HG02938 (cell line): ENCODE results near the gene PTPN11.
A peak's percentile ranks its signal among the peaks of the same experiment; 100 is the strongest.
"Not testable (repeated sequence)": the region's sequence is repeated elsewhere in the genome, so short reads cannot be mapped to it uniquely, and the experiment has no call there.

Source experiments
- ATAC-seq: cut with Tn5 transposase; IDR thresholded peaks from one replicate; pipeline ENCODE4 v1.9.1; 2021; ENCODE audit warnings: mild to moderate bottlenecking, moderate library complexity; ENCODE audit not compliant: unreplicated experiment

The PTPN11 gene

DNA sequence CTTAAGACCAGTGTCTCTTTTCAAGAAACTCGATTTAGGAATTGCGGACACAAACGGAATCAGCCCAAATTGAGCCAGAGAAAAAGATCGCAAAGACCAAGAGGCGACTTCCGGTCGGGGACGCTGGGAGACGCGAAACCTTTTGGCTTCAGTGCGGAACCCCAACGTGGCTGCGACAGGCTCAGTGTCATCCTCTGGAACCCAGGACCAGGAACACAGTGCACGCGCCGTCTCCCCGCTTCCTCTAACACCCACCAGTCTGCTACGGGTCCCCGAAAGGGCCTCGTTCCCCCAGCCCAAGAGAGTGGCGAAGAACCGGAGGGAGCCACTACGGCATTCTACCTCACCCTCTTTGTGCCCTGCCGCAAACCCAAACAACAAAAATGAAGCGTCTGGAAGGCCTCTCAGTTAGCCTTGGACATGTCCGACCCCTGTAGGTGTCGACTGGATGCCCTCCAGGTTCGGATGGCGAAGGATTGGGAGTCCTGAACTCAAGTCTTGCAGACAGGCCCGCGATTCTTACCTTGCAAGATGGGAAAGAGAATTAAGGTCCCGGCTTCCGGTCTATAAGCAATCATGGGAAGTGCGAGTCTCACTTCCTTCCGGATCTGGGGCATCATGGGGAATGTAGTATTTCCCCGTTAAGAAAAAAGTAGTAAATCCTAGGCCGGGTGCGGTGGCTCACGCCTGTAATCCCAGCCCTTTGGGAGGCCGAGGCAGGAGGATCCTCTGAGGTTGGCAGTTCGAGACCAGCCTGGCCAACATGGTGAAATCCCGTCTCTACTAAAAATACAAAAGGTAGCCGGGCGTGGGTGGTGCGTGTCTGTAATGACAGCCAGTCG is 9.5 kb upstream of the PTPN11 start, which contains the start of gene RPL6:
Gene RPL6, minus strand, starts transcription at position 542 of the 842 bp plus-strand sequence. CDS start 949 bp downstream, outside the sequence.
- peak; percentile 66 for ATAC-seq

DNA sequence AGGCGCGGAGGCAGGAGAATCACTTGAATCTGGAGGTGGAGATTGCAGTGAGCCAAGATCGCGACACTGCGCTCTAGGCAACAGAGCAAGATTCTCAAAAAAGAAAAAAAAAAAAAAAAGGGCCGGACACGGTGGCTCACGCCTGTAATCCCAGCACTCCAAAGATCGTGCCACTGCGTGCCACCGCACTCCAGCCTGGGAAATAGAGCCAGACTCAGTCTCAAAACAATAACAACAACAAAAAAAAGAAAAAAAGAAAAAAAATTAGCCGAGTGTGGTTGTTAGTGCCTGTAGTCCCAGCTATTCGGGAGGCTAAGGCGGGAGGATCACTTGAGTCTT is 8.9 kb upstream of the PTPN11 start:
- ATAC-seq: no peak

DNA sequence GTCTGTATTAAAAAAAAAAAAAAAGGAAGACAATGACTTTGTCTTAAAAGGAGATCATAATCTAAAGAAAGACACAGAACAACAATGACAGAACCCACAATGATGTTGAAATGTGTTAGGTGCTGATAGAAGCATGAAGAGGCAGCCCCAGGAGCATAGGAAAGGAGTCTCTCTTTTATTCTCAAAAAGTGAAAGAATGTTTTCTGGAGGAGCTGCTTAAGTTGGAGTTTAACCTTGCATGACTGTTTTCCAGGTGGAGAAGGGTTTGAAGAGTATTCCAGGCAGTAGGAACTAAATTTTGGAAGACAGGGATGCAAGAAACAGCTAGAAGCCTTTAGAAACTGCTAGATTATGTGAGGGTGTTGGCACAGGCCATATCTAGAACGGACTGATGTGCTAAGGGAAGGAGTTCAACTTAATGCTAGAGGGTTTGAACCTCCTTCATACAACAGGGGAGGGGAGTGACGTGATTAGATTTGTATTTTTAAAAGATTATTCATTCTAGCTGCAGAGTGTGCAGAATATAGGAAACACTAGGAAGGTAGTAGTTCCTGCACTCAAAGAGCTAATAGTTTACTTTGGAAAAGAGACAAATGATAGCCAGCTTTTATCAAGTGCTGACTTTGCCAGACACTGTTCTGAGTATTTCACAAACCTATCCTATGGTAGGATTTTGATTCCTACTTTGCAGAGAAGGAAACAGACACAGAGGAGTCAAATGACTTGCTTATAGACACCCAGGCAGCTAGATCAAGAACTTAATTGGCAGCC is 4.7 kb upstream of the PTPN11 start:
- ATAC-seq: no peak

DNA sequence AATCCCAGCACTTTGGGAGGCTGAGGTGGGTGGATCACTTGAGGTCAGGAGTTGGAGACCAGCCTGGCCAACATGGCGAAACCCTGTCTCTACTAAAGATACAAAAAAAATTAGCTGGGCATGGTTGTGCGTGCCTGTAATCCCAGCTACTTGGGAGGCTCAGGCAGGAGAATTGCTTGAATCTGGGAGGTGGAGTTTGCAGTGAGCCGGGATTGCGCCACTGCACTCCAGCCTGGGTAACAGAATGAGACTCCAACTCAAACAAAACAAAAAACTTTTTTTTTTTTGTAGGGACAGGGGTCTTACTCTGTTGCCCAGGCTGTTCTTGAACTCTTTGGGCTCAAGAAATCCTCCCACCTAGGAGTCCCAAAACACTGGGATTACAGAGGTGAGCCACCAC is 3.3 kb upstream of the PTPN11 start:
- ATAC-seq: not testable (repeated sequence)

DNA sequence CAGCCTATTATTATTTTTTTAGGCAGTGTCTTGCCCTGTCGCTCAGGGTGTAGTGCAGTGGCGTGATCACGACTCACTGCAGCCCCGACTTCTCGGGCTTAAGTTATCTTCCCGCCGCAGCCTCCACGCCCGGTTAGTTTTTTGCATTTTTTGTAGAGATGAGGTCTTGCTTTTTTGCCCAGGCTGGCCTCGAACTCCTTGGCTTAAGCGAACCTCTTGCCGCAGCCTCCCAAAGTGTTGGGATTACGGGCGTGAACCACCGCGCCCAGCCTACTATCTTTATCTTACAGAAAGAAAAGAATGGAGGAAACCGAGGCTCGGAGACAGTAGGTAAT is 507 bp upstream of the PTPN11 start:
- ATAC-seq: peak; percentile 3

DNA sequence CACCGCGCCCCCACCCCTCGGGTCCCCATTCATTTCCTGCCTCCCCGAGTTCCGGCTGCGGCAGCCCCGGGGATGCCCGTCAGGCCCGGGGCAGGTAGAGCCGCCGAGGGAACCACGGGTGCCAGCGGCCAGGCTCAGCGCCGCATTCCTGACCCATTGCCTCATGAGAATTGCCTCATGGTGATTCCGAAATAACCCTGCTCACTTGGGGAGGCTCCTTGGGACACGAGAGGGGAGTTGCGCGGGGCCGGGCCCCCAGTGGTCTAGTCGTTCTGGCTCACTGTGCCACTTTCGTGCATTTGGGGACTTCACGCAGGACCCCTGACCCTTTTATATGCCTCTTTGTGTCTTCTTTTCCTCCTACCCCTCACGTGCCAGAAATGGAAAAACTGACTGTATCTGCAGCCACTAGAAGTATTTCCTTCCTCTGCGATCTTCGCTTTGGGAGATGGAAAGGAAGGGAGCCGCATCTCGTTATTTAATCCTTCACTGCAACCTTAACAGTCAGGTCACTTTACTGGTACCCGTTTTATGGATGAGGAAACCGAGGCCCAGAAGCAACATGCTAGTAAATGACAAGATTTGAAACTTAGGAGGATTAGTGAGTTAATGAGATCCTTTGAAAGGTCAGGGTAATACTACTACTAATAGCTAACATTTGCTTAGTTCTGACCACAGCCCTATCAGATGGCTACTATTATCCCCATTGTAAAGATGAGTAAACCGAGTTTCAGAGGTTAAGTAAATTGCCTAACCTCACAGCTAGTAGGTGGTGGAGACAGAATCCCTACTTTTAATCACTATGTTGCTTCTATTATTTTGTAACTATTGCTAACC is 768 bp downstream of the PTPN11 start:
- peak; percentile 31 for ATAC-seq

DNA sequence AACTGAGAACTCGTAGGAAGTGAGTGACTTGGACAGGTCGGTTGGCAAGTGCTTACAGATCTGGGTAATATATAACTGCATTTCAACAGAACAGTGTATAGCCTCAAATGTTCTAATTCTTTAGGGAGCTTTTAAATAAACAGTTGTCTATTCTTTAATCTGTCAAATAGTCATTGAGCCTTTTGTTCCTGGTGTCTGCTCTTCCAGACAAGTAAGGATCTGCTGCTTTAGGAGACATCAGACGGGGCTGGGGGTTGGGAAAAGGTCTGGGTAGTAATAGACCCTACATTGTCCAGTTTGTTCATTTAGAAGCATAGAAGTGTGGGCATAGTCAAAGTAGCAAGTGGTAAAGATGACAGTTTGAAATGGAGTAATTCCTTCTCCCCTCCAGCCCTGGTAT is 2.0 kb downstream of the PTPN11 start:
- ATAC-seq: no peak

DNA sequence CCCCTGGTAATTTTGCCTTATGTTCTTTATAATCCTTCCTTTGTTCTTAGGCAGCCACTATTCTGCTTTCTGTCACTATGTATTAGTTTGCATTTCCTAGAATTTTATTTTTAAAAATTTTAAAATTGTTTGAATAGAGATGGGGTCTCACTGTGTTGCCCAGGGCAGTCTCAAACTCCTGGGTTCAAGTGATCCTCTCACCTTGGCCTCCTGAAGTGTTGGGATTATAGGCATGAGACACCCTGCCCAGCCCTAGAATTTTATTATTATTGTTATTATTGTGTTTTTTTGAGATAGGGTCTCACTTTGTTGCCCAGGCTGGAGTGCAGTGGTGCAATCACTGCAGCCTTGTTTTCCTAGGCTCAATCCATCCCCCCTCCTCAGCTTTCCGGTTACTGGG is 2.6 kb downstream of the PTPN11 start:
- ATAC-seq: no peak

DNA sequence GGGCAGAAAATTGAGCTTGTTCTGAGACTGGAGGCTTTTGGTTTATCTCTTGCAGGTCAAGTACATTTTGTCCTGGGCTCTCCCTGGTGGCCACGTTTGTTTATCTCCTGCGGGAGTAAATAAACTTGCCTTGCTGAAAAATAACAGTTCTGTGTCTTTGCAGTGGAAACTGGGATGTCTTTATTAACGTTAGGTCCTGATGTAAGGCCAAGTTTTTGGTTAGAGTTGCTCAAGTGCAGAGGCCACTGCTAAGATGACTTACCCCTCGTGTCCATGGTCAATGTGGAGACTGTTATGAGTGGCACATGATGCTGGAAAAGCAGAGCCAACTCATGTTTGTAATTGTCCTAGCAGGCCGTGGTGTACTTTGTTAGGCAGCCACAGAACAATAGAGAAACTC is 3.8 kb downstream of the PTPN11 start:
- no peak for ATAC-seq

DNA sequence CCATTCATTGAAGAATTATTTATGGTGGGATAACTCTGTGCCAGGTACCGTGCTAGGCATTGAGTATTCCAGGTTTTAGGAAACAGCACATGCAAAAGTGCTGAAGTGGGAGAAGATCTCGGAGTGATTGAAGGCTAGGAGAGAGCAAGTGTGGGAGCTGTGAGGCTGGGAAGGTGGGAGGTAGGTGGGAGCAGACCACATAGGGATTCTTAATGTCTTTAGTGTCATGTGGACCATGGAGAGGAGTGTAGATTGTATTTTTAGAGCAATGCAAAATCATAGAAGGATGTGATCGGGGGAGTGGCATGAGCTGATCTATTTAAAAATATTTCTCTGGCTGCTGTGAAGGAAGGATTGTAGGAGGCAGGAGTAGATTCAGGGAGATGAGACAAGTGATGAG is 5.4 kb downstream of the PTPN11 start:
- no peak for ATAC-seq

DNA sequence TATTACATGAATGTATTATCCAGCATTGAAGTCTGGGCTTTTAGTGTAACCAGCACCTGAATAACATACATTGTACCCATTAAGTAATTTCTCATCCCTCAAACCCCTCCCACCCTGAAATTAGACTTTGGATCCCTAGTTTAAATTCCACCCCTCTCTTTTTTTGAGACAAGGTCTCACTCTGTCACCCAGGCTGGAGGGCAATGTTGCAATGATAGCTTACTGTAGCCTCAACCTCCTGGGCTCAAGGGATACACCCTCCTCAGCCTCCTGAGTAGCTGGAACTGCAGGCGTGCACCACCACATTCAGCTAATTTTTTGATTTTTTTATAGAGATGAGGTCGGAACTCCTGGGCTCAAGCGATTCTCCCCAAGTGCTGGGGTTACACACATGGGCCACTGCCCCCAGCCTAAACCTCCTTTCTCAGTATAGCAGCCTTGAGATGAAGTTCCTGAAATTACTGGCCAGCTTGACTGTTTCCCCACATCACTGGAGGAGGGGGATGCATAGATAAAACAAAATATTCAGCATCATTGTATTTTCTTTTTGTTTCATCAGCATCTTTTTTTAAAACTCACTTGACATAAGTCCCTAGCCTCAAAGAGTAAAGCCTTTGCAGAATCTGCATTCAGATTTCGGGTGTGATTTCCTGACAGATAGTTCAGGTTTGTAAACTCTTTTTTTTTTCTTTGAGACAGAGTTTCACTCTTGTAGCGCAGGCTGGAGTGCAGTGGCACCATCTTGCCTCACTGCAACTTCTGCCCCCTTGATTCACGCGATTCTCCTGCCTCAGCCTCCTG is 7.0 kb downstream of the PTPN11 start:
- ATAC-seq: no peak

DNA sequence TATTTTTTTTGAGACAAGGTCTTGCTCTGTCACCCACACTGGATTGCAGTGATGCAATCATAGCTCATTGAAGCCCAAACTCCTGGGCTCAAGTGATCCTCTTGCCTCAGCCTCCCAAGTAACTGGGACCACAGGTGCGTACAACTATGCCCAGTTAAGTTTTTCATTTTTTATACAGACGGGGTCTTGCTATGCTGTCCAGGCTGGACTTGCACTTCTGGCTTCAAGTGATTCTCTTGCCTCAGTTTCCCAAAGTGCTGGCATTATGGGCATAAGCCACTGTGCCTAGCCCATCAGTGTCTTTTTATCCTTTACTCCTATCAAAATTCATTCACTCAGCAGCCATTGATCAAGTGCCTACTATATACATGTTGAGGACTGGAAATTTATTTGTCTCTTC is 9.0 kb downstream of the PTPN11 start:
- ATAC-seq: no peak

DNA sequence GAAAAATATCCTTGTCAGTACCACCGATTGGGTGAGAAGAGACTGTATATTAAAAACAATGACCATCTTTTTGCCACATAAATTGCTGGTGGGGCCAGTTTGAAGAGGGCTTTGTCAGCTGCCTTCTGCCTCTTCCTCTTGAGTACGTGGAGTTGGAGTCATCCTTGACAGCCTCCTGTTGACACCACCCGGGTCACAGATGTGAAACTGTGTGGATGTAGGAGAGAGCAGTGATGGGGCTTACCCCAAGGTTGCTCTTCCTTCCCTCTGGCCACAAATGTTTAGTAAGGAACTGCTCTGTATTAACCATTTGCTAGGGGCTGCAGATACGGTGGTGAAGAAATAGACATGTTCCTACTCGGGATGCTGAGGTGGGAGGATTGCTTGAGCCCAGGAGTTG is 12.2 kb downstream of the PTPN11 start:
- no peak for ATAC-seq

DNA sequence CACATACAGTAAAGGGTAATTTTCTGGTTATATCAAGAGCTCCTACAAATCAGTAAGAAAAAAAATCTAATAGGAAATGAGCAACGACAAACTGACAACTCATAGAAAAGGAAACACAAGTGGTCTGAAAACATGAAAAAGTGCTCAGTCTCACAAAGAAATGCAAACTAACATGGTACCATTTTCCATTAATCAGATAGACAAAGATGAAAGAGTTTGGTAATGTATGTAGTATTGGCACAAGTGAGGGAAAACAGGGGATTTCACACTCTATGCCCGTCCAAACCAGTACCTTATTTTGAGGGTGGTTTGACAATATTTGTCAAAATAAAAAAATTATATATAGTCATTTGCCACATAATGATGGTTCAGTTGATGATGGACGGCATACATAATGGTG is 13.2 kb downstream of the PTPN11 start:
- no peak for ATAC-seq

DNA sequence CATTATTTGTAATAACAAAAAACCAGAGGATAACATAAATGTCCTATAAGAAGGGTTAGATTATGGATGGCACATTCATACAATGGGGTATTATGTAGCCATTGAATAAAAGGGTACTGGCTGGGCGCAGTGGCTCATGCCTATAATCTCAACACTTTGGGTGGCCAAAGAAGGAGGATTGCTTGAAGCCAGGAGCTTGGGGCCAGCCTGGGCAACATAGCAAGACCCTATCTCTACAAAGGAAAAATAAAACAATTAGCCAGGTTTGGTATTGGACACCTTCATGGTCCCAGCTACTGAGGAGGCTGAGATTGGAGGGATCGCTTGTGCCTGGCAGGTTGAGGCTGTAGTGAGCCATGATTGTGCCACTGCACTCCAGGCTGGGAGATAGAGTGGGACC is 14.8 kb downstream of the PTPN11 start:
- no peak for ATAC-seq

DNA sequence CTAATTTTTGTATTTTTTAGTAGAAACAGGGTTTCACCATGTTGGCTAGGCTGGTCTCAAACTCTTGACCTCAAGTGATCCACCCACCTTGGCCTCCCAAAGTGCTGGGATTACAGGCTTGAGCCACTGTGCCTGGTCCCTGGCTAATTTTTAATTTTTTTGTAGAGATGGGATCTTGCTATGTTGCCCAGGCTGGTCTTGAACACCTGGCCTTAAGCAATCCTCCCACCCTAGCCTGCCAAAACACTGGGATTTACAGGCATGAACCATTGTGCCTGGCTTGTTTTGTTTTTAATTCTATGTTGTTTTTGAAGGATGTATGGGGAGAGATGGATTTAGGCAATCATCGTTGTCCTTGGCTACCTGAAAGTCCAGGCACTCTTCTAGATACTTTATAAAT is 19.9 kb downstream of the PTPN11 start:
- ATAC-seq: not testable (repeated sequence)

DNA sequence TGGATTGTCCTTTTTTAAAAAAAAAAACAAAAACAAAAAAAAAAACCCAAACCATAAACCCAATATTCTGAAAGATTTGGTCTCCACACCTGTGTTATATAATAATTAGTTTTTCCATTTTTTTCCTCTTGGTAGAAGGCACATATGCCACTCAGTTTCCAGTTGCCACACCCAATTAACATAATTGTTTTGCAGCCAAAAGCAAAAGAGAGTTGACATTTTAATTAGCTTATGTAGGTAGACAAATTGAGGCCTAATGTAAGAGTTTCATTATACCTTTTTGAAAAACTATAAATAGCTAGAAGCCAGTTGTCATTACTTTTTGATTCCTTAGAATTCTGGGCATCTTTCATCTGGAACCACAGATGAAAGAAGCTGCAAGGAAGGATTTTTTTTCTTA is 21.0 kb downstream of the PTPN11 start:
- no peak for ATAC-seq

DNA sequence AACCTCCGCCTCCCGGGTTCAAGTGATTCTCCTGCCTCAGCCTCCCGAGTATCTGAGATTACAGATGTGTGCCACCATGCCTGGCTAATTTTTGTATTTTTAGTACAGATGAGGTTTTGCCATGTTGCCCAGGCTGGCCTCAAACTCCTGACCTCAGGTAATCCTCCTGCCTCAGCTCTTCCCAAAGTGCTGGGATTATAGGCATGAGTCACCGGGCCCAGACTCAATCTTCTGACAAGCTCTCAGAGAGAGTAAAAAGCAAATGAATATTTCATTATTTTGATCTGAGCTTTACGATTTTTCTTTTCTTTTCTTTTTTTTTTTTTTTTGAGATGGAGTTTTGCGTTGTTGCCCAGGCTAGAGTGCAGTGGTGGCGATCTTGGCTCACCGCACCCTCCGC is 21.9 kb downstream of the PTPN11 start:
- not testable (repeated sequence) for ATAC-seq

DNA sequence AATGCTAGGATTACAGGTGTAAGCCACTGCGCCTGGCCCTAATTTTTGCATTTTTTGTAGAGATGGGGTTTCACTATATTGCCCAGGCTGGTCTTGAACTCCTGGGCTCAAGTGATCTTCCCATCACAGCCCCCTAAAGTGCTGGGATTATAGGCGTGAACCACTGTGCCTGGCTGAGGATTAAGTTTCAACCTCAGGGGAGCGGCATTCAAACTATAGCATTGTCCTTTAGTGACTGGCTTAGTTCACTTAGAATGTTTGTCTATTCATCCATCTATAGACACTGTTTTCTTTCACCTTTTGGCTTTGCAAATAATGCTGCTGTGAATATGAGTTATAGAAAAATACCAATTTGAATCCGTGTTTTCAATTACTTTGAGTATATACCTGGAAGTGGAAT is 25.2 kb downstream of the PTPN11 start:
- ATAC-seq: no peak

DNA sequence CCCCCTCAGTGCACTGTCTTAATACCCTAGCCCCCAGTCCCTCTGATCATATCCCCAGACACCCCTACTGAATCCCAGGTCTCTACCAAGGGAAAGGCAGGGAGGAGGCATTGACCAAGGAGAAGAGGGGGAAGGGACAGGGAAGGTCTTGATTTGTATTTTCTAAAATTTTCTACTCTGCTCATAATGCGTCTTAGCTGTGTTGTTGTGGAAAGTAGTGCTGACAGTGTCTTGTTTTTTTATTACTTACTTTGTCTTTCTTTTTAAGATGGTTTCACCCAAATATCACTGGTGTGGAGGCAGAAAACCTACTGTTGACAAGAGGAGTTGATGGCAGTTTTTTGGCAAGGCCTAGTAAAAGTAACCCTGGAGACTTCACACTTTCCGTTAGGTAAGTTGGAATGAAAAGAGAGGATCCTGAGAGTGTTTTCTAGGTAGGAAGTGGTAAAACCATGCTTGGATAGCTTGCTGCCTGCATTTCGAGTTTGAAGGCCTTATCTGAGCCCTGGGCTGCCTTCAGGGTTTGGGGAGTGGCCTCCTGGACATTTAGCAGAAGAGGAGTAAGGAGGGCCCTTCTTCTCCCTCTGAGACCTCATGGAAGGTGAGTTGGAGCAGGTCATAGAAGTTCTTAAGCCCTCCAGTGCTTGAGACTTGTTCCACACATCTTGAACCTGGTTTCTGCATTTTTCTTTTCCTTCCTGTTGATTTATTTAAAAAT is 27.4 kb downstream of the PTPN11 start:
- no peak for ATAC-seq
